GM23338 (cell line): ENCODE measurements around the gene MESP1. TPM values are rescaled to one million over a fixed set of nuclear protein-coding genes. Genes with fewer than 3 reads are reported as not detected.

ENCODE experiments used
- ATAC-seq: fragments of 200-7000 bp; cut with Tn5 transposase; 3 replicates; pipeline ENCODE4 v1.9.1; 2020
- DNase-seq: peaks from one replicate; pipeline ENCODE4 v3.0.0-alpha.2; 2015; ENCODE audit warnings: low spot score
- H2AFZ ChIP-seq: fragments of 200-600 bp; sonication (generic); 2 replicates; pipeline ENCODE4 v1.8.0; 2016; ENCODE audit warnings: antibody characterized with exemption, mild to moderate bottlenecking, moderate library complexity
- H3F3A ChIP-seq: fragments of 200-600 bp; sonication (generic); replicated peaks from 2 replicates; pipeline ENCODE4 v1.8.0; 2017; ENCODE audit warnings: antibody characterized with exemption, mixed run types, low read depth
- H3K27ac ChIP-seq: fragments of 200-600 bp; sonication (generic); 2 replicates; pipeline ENCODE4 v1.6.1; 2016; ENCODE audit warnings: low read depth
- H3K27me3 ChIP-seq: fragments of 200-600 bp; sonication (generic); 2 replicates; pipeline ENCODE4 v1.8.0; 2016; ENCODE audit warnings: mild to moderate bottlenecking, mixed run types, moderate library complexity; ENCODE audit not compliant: insufficient read depth
- H3K36me3 ChIP-seq: fragments of 200-600 bp; sonication (generic); 2 replicates; pipeline ENCODE4 v1.8.0; 2016; ENCODE audit warnings: mild to moderate bottlenecking; ENCODE audit not compliant: insufficient read depth
- H3K4me1 ChIP-seq: fragments of 200-600 bp; sonication (generic); 2 replicates; pipeline ENCODE4 v1.8.0; 2016; ENCODE audit warnings: mild to moderate bottlenecking, moderate library complexity; ENCODE audit not compliant: insufficient read depth
- H3K4me2 ChIP-seq: fragments of 200-600 bp; sonication (generic); 2 replicates; pipeline ENCODE4 v1.7.1; 2017; ENCODE audit warnings: mixed run types
- H3K4me3 ChIP-seq: fragments of 200-600 bp; sonication (generic); 2 replicates; pipeline ENCODE4 v1.6.1; 2016; ENCODE audit warnings: mixed run types
- H3K79me2 ChIP-seq: fragments of 200-600 bp; sonication (generic); replicated peaks from 2 replicates; pipeline ENCODE4 v1.8.0; 2017; ENCODE audit warnings: mild to moderate bottlenecking; ENCODE audit not compliant: insufficient read depth
- H3K9me2 ChIP-seq: fragments of 200-600 bp; sonication (generic); 2 replicates; pipeline ENCODE4 v1.8.0; 2017; ENCODE audit not compliant: insufficient read depth
- H4K20me1 ChIP-seq: fragments of 200-600 bp; sonication (generic); replicated peaks from 2 replicates; pipeline ENCODE4 v1.8.0; 2017; ENCODE audit warnings: mild to moderate bottlenecking; ENCODE audit not compliant: insufficient read depth
- H3K27ac Mint-ChIP-seq: 2 replicates; pipeline ENCODE4 v1.8.0; 2020; ENCODE audit warnings: inconsistent platforms, mild to moderate bottlenecking, moderate library complexity, mixed read lengths
- H3K27me3 Mint-ChIP-seq: 3 replicates; pipeline ENCODE4 v1.8.0; 2022; ENCODE audit warnings: low read depth, mild to moderate bottlenecking, moderate library complexity, mixed read lengths, inconsistent platforms; ENCODE audit not compliant: insufficient read depth, poor library complexity
- H3K36me3 Mint-ChIP-seq: 3 replicates; pipeline ENCODE4 v1.8.0; 2021; ENCODE audit warnings: low read depth, mild to moderate bottlenecking, inconsistent platforms, moderate library complexity, mixed read lengths
- H3K4me1 Mint-ChIP-seq: 3 replicates; pipeline ENCODE4 v1.8.0; 2020; ENCODE audit warnings: mild to moderate bottlenecking, inconsistent platforms, mixed read lengths
- H3K4me3 Mint-ChIP-seq: 3 replicates; pipeline ENCODE4 v1.8.0; 2021; ENCODE audit warnings: moderate library complexity, mild to moderate bottlenecking, inconsistent platforms, mixed read lengths
- H3K9me3 Mint-ChIP-seq: 3 replicates; pipeline ENCODE4 v1.8.0; 2020; ENCODE audit warnings: moderate library complexity, mild to moderate bottlenecking, inconsistent platforms, mixed read lengths
- CREB1 ChIP-seq: fragments of 250-450 bp; sonication (Bioruptor Pico); IDR thresholded peaks from 2 replicates; pipeline ENCODE4 v1.5.0; 2020; ENCODE audit warnings: low read depth, mild to moderate bottlenecking, moderate library complexity
- EZH2 ChIP-seq: fragments of 200-600 bp; sonication (generic); IDR thresholded peaks from one replicate; pipeline ENCODE4 v1.8.0; 2017; ENCODE audit warnings: antibody characterized with exemption, mild to moderate bottlenecking, low read depth; ENCODE audit not compliant: unreplicated experiment
- POLR2AphosphoS5 ChIP-seq: IDR thresholded peaks from 2 replicates; pipeline ENCODE4 v1.6.1; 2016; ENCODE audit warnings: antibody characterized with exemption, low read depth
- STAT1 ChIP-seq: IDR thresholded peaks from one replicate; pipeline ENCODE4 v1.6.1; 2016; ENCODE audit warnings: antibody characterized with exemption; ENCODE audit not compliant: unreplicated experiment
- long read RNA-seq: library from polyadenylated mRNA; unstranded; transcript quantifications from one replicate; pipeline ENCODE4 v2.0.0, GENCODE V29; 2020; ENCODE audit not compliant: unreplicated experiment
- polyA plus RNA-seq: library from polyadenylated mRNA; unstranded; fragments of >200 nt; fragmentation: Nextera tagmentation; extraction: Ambion mirVana; gene quantifications from 2 replicates; pipeline ENCODE4 v1.2.1, GENCODE V29; 2016
- total RNA-seq: library from RNA; depleted of rRNA; stranded (reverse); fragments of >200 nt; shearing (Covaris generic); gene quantifications from 2 replicates; pipeline ENCODE4 v1.2.3, GENCODE V29; 2014; rRNA removed
- TF ChIP-seq, protein P1 (sequence below), 2 experiments: fragments of 200-600 bp in 1 of 2; sonication (generic) in 1 of 2; conservative IDR thresholded peaks; 2 replicates each; pipeline versions ENCODE4 v1.5.1 to v1.6.1; 2016 to 2017; ENCODE audit warnings: antibody characterized with exemption in 2 of 2, low read depth in 2 of 2, mild to moderate bottlenecking in 2 of 2, moderate library complexity in 1 of 2
- TF ChIP-seq, protein P2 (sequence below): fragments of 250-450 bp; sonication (Bioruptor Pico); IDR thresholded peaks from 2 replicates; pipeline ENCODE4 v1.5.0; 2020; ENCODE audit warnings: mild to moderate bottlenecking, moderate library complexity

The MESP1 gene, protein sequence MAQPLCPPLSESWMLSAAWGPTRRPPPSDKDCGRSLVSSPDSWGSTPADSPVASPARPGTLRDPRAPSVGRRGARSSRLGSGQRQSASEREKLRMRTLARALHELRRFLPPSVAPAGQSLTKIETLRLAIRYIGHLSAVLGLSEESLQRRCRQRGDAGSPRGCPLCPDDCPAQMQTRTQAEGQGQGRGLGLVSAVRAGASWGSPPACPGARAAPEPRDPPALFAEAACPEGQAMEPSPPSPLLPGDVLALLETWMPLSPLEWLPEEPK
- total RNA-seq (0.21 TPM in 1 of 2 replicates, not detected in the other), polyA plus RNA-seq (0.91 TPM in 1 of 2 replicates, not detected in the other)
- long read RNA-seq, result 0 reads

DNA sequence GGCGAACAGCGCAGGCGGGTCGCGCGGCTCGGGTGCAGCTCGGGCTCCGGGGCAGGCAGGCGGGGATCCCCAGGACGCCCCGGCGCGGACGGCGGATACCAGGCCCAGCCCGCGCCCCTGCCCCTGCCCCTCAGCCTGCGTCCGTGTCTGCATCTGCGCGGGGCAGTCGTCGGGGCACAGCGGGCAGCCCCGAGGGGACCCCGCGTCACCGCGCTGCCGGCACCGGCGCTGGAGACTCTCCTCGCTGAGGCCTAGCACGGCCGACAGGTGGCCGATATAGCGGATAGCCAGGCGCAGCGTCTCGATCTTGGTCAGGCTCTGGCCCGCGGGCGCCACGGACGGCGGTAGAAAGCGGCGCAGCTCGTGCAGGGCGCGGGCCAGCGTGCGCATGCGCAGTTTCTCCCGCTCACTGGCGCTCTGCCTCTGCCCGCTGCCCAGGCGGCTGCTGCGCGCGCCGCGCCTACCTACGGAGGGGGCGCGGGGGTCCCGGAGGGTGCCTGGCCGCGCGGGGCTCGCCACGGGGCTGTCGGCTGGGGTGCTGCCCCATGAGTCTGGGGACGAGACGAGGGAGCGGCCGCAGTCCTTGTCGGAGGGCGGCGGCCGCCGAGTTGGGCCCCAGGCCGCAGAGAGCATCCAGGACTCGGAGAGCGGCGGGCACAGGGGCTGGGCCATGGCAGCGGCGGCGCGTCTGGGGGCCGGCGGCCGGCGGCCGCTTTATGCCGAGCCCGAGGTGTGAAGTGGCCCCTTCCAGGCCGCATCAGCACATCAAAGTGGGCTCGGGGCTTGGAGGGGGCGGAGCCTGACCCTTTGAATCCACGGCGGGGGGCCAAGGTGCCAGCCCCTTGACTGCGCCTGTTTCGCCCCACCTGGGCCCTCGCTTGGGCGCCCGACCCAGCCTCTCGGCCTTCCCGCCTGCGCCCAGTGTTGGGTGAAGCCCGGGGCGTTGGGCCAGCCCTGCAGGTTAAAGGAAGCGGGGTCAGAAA is at the start of gene MESP1:
Gene MESP1 (minus strand): TSS at position 690 of the 983 bp plus-strand sequence. CDS start 18 bp downstream, at position 672.
- H2AFZ ChIP-seq, result peak within 1 kb of the TSS; percentile 94
- ATAC-seq (peak; percentile 87), DNase-seq (peak; percentile 97)
- no peaks in the 10 kb centered on the region for H3K36me3 Mint-ChIP-seq
- no peaks in the 10 kb centered on the region for H3K9me3 Mint-ChIP-seq
- TF ChIP-seq EZH2, result peak; percentile 45
- TF ChIP-seq CREB1 (CRISPR knock-in tag), result peak; percentile 64
- peak; percentile 46; the same call in 1 of the 2 replicates for TF ChIP-seq POLR2AphosphoS5
- TF ChIP-seq, protein P1, sequence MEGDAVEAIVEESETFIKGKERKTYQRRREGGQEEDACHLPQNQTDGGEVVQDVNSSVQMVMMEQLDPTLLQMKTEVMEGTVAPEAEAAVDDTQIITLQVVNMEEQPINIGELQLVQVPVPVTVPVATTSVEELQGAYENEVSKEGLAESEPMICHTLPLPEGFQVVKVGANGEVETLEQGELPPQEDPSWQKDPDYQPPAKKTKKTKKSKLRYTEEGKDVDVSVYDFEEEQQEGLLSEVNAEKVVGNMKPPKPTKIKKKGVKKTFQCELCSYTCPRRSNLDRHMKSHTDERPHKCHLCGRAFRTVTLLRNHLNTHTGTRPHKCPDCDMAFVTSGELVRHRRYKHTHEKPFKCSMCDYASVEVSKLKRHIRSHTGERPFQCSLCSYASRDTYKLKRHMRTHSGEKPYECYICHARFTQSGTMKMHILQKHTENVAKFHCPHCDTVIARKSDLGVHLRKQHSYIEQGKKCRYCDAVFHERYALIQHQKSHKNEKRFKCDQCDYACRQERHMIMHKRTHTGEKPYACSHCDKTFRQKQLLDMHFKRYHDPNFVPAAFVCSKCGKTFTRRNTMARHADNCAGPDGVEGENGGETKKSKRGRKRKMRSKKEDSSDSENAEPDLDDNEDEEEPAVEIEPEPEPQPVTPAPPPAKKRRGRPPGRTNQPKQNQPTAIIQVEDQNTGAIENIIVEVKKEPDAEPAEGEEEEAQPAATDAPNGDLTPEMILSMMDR (conservative IDR thresholded peaks at IDR 0.05; ENCODE audit: low read depth in 2 of 2), result peak; percentile 42 to 63
- TF ChIP-seq STAT1, result no peak
- TF ChIP-seq, protein P2, sequence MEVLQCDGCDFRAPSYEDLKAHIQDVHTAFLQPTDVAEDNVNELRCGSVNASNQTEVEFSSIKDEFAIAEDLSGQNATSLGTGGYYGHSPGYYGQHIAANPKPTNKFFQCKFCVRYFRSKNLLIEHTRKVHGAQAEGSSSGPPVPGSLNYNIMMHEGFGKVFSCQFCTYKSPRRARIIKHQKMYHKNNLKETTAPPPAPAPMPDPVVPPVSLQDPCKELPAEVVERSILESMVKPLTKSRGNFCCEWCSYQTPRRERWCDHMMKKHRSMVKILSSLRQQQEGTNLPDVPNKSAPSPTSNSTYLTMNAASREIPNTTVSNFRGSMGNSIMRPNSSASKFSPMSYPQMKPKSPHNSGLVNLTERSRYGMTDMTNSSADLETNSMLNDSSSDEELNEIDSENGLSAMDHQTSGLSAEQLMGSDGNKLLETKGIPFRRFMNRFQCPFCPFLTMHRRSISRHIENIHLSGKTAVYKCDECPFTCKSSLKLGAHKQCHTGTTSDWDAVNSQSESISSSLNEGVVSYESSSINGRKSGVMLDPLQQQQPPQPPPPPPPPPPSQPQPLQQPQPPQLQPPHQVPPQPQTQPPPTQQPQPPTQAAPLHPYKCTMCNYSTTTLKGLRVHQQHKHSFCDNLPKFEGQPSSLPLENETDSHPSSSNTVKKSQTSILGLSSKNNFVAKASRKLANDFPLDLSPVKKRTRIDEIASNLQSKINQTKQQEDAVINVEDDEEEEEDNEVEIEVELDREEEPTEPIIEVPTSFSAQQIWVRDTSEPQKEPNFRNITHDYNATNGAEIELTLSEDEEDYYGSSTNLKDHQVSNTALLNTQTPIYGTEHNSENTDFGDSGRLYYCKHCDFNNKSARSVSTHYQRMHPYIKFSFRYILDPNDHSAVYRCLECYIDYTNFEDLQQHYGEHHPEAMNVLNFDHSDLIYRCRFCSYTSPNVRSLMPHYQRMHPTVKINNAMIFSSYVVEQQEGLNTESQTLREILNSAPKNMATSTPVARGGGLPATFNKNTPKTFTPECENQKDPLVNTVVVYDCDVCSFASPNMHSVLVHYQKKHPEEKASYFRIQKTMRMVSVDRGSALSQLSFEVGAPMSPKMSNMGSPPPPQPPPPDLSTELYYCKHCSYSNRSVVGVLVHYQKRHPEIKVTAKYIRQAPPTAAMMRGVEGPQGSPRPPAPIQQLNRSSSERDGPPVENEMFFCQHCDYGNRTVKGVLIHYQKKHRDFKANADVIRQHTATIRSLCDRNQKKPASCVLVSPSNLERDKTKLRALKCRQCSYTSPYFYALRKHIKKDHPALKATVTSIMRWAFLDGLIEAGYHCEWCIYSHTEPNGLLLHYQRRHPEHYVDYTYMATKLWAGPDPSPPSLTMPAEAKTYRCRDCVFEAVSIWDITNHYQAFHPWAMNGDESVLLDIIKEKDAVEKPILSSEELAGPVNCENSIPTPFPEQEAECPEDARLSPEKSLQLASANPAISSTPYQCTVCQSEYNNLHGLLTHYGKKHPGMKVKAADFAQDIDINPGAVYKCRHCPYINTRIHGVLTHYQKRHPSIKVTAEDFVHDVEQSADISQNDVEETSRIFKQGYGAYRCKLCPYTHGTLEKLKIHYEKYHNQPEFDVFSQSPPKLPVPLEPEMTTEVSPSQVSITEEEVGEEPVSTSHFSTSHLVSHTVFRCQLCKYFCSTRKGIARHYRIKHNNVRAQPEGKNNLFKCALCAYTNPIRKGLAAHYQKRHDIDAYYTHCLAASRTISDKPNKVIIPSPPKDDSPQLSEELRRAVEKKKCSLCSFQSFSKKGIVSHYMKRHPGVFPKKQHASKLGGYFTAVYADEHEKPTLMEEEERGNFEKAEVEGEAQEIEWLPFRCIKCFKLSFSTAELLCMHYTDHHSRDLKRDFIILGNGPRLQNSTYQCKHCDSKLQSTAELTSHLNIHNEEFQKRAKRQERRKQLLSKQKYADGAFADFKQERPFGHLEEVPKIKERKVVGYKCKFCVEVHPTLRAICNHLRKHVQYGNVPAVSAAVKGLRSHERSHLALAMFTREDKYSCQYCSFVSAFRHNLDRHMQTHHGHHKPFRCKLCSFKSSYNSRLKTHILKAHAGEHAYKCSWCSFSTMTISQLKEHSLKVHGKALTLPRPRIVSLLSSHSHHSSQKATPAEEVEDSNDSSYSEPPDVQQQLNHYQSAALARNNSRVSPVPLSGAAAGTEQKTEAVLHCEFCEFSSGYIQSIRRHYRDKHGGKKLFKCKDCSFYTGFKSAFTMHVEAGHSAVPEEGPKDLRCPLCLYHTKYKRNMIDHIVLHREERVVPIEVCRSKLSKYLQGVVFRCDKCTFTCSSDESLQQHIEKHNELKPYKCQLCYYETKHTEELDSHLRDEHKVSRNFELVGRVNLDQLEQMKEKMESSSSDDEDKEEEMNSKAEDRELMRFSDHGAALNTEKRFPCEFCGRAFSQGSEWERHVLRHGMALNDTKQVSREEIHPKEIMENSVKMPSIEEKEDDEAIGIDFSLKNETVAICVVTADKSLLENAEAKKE (CRISPR knock-in tag), result no peak
- no peak within 1 kb of the TSS for H3K27ac Mint-ChIP-seq
- peak within 1 kb of the TSS; percentile 69 for H3K4me3 ChIP-seq
- peaks cover 79% of the 10 kb centered on the region for H3K27me3 ChIP-seq
- H3K9me2 ChIP-seq, result no peaks in the 10 kb centered on the region
- peaks cover 17% of the 10 kb centered on the region for H3K27me3 Mint-ChIP-seq
- H3F3A ChIP-seq, result peaks cover 12% of the 10 kb centered on the region; the same call in 1 of the 2 replicates
- no peaks in the 10 kb centered on the region; the same call in 1 of the 2 replicates for H3K36me3 ChIP-seq
- H3K4me2 ChIP-seq, result peak within 1 kb of the TSS; percentile 91
- H4K20me1 ChIP-seq, result peaks cover 10% of the 10 kb centered on the region; the same call in 1 of the 2 replicates
- peak within 1 kb of the TSS; percentile 63 for H3K4me3 Mint-ChIP-seq
- no peaks in the 10 kb centered on the region for H3K79me2 ChIP-seq
- H3K4me1 Mint-ChIP-seq, result peaks cover 21% of the 10 kb centered on the region
- H3K4me1 ChIP-seq, result peaks cover 31% of the 10 kb centered on the region
- no peak within 1 kb of the TSS for H3K27ac ChIP-seq
